GM13977 (cell line): Measurements from ENCODE around the gene KRT40.

Experiments used
- DNase-seq: peaks from one replicate; pipeline ENCODE4 v3.0.0; 2012; ENCODE audit warnings: low spot score
- CTCF ChIP-seq: IDR thresholded peaks from 2 replicates; pipeline ENCODE4 v1.5.1; 2012; ENCODE audit warnings: mild to moderate bottlenecking, control low read depth; ENCODE audit not compliant: insufficient read depth; ENCODE audit errors: extremely low read depth, missing control alignments
- in situ Hi-C: fragments of 300-500 bp; cut with MboI; formaldehyde crosslinking; loops from one replicate; pipeline ENCODE4 v1.12.0; 2022; ENCODE audit warnings: low sequenced_read_pairs, low pct_unique_long_range_greater_than_20kb, mixed read lengths, inconsistent platforms; ENCODE audit not compliant: unreplicated experiment

The KRT40 gene

GRCh38 chr17:40949418-40949817 lies 34.7 kb downstream of the KRT40 start:
- in situ Hi-C loops: no loop called here
- no peak for DNase-seq
- TF ChIP-seq CTCF: no peak

GRCh38 chr17:40947929-40948328 lies 36.2 kb downstream of the KRT40 start:
- no peak for DNase-seq
- TF ChIP-seq CTCF: no peak
- in situ Hi-C loops: no loop called here

- TF ChIP-seq CTCF: no peak
- DNase-seq: no peak
- in situ Hi-C loops: no loop called here
Measured at GRCh38 chr17:40945414-40945813, 38.7 kb downstream of the KRT40 start.

GRCh38 chr17:40944531-40944930 lies 39.6 kb downstream of the KRT40 start:
- in situ Hi-C loops: no loop called here

GRCh38 chr17:40942553-40942952 lies 41.6 kb downstream of the KRT40 start:
- in situ Hi-C loops: no loop called here
- DNase-seq: no peak
- no peak for TF ChIP-seq CTCF

More at GRCh38 chr17:40944531-40944930, 39.6 kb downstream of the KRT40 start:
- TF ChIP-seq CTCF: no peak
- no peak for DNase-seq

GRCh38 chr17:40940266-40940665 lies 43.9 kb downstream of the KRT40 start:
- no peak for TF ChIP-seq CTCF
- no peak for DNase-seq
- in situ Hi-C loops: no loop called here

- in situ Hi-C loops: no loop called here
- DNase-seq: no peak
Measured at GRCh38 chr17:40938981-40939380, 45.1 kb downstream of the KRT40 start.

More at GRCh38 chr17:40938981-40939380, 45.1 kb downstream of the KRT40 start:
- no peak for TF ChIP-seq CTCF
